Adipocyte (in vitro differentiated cells): ENCODE data around the gene ATP4A.
"Not testable (repeated sequence)": the region's sequence is repeated elsewhere in the genome, so short reads cannot be mapped to it uniquely, and the experiment has no call there.

ENCODE experiments used
- DNase-seq: peaks from one replicate; pipeline ENCODE4 v3.0.0-alpha.2; 2015; ENCODE audit warnings: low read depth
- H3K27me3 ChIP-seq: replicated peaks from 2 replicates; pipeline ENCODE4 v1.7.0; 2013; ENCODE audit warnings: mild to moderate bottlenecking, low read length, moderate library complexity; ENCODE audit not compliant: control insufficient read depth, insufficient read depth
- H3K36me3 ChIP-seq: 2 replicates; pipeline ENCODE4 v1.7.0; 2013; ENCODE audit warnings: low read length, mild to moderate bottlenecking, moderate library complexity; ENCODE audit not compliant: control insufficient read depth, insufficient read depth, severe bottlenecking
- H3K4me1 ChIP-seq: 2 replicates; pipeline ENCODE4 v1.7.0; 2013; ENCODE audit warnings: mild to moderate bottlenecking, low read length, moderate library complexity; ENCODE audit not compliant: control insufficient read depth, insufficient read depth
- H3K4me3 ChIP-seq: 2 replicates; pipeline ENCODE4 v1.7.0; 2013; ENCODE audit warnings: mild to moderate bottlenecking, low read length, moderate library complexity
- H3K9ac ChIP-seq: 2 replicates; pipeline ENCODE4 v1.7.0; 2013; ENCODE audit warnings: mild to moderate bottlenecking, low read length, moderate library complexity
- H3K9me3 ChIP-seq: 2 replicates; pipeline ENCODE4 v1.7.0; 2013; ENCODE audit warnings: mild to moderate bottlenecking, low read length, moderate library complexity; ENCODE audit not compliant: control insufficient read depth

Gene ATP4A

DNA sequence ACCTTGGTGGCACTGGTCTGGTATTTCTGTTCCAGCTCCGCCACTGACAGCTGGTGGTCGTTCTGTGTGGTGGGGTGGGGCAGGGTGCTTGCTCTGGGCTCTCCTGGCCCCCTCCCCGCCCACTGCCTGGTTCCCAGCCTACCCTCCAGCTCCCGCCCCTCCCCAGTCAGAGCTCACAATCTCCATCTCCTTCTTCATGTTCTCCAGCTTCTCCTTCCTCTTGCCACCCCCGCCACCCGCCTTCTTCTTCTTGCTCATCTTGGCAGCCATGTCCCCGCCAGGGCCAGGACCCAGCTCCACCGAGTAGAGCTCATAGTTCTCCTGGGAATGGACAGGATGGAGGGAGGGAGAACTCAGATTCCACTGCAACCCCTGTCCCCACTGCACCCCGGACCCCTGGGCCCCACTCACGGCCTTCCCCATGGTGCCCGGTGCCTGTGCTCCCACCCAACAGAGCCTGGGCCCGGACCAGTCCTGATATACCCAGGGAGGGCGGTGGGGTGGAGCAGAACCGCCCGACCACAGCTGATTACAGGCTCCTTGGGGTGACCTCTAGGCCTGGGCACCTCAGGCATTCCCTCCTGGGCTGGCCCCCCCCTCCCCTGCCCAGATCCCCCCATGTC lies at the start of gene ATP4A:
Gene ATP4A (minus strand): TSS at position 452 of the 623 bp plus-strand sequence. CDS start 29 bp downstream, at position 423.
- no peaks in the 10 kb centered on the region for H3K36me3 ChIP-seq
- no peaks in the 10 kb centered on the region for H3K9me3 ChIP-seq
- DNase-seq, result no peak
- H3K4me1 ChIP-seq, result no peaks in the 10 kb centered on the region
- peaks cover 56% of the 10 kb centered on the region for H3K27me3 ChIP-seq
- no peak within 1 kb of the TSS for H3K4me3 ChIP-seq
- no peak within 1 kb of the TSS for H3K9ac ChIP-seq

DNA sequence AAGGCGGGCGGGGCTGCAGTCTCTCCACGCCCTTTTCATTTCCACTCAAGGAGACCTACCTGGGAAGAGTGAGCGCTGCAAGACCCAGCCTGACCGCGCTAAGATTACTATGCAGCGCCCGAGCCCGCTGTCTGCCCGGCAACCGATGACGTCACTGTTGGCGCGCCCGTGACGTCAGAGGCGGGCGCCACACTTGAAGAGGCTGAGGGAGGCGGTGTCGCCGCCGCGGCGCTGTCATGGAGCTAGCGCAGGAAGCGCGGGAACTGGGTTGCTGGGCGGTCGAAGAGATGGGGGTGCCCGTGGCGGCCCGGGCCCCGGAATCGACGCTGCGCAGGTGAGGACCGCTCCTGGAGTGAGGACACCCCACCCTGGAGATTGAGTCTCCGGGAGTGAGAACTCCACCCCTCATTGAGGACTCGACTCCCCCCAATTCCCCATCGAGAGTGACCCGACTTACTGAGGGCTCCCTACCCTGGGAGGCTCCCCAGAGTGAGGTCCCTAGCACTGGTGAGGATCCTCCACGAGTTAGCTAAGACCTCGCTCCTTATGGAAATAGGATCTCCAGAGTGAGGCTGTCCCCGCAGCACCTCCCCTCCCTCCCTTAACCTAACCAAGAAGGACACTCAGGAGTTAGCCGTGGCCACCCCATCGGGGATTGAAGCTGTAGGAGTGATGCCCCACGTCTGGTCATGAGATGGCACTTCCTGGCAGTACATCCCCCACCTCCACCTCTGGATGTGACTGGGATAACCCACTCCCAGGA lies 49.3 kb upstream of the ATP4A start, which contains the start of gene HAUS5:
Gene HAUS5 (plus strand): TSS at position 177 of the 763 bp plus-strand sequence. CDS start 60 bp downstream, at position 237.
- H3K9me3 ChIP-seq, result peaks cover 9% of the 10 kb centered on the region
- H3K4me1 ChIP-seq, result peaks cover 10% of the 10 kb centered on the region
- peak within 1 kb of the TSS; percentile 95 for H3K4me3 ChIP-seq
- H3K36me3 ChIP-seq, result no peaks in the 10 kb centered on the region
- DNase-seq, result peak; percentile 95
- H3K9ac ChIP-seq, result peak within 1 kb of the TSS; percentile 89
- no peaks in the 10 kb centered on the region for H3K27me3 ChIP-seq

DNA sequence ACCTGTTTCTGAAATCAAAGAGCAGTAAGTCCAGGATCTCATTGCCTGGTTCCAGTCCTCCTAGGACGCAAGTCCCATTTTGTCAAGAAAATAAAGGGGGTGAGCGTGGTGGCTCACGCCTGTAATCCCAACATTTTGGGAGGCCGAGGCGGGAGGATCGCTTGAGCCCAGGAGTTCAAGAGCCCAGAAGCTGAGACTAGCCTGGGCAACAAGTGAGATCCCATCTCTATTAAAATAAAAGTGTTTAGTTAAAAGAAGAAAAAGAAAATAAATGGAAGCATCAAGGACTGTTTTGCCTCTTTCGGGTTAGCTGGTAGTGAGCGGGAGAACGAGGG lies 48.7 kb upstream of the ATP4A start:
- Histone ChIP-seq H3K4me1 (peaks cover 10% of the 10 kb centered on the region), H3K9ac (peak overlapping the region; percentile 89), H3K36me3 (no peaks in the 10 kb centered on the region), H3K4me3 (peak overlapping the region; percentile 95), H3K9me3 (peaks cover 12% of the 10 kb centered on the region), H3K27me3 (no peaks in the 10 kb centered on the region)
- no peak for DNase-seq

DNA sequence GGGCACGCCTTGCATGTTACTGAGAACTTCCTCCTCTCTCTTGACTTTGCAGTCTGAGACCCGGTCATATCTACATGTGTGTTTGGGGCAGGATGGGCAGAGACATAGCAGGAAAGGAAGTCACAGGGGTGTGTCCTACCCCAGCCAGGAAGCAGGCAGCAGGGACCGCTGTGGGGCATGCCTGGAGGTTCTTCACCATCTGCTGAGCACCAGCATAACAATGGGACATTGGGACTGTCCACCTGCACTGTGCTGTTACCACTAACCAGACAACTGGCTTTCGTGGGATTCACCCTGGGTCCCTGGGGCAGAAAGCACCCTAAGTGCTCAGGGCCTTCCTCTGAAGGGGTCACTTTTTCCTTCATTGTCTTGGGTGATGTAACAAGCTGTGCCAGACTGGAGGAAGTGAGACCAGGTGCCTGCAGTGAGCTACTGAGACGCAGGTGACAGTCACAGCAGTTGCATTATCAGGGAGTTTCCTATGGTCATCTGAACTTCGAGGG lies 46.4 kb upstream of the ATP4A start:
- peaks cover 17% of the 10 kb centered on the region for H3K9me3 ChIP-seq

DNA sequence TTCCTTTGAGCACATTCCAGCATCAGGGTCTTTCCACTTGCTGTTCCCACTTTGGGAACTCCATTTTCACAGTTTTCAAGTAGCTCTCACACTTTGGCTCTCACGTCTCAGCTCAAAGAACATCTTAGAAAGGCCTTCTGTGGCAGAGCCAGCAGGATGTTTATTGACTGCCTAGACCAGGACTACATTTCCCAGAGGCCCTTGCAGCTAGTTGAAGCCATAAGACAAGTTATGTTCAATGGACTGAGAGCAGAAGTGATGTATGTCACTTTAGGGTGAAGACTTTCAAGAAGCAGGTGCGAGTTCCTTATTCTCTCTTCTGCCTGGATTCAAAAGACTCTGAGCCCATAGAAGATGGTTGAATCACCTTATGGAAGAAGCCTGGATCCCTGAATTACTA lies 44.8 kb upstream of the ATP4A start:
- DNase-seq, result no peak
- Histone ChIP-seq H3K4me1 (peaks cover 10% of the 10 kb centered on the region), H3K9me3 (peaks cover 17% of the 10 kb centered on the region), H3K4me3 (no peak overlapping the region), H3K9ac (no peak overlapping the region), H3K36me3 (no peaks in the 10 kb centered on the region), H3K27me3 (no peaks in the 10 kb centered on the region)

More for the DNA sequence above, 46.4 kb upstream of the ATP4A start:
- H3K4me1 ChIP-seq, result peaks cover 10% of the 10 kb centered on the region
- no peak overlapping the region for H3K9ac ChIP-seq
- no peak overlapping the region for H3K4me3 ChIP-seq
- no peaks in the 10 kb centered on the region for H3K27me3 ChIP-seq
- H3K36me3 ChIP-seq, result no peaks in the 10 kb centered on the region
- DNase-seq, result no peak

DNA sequence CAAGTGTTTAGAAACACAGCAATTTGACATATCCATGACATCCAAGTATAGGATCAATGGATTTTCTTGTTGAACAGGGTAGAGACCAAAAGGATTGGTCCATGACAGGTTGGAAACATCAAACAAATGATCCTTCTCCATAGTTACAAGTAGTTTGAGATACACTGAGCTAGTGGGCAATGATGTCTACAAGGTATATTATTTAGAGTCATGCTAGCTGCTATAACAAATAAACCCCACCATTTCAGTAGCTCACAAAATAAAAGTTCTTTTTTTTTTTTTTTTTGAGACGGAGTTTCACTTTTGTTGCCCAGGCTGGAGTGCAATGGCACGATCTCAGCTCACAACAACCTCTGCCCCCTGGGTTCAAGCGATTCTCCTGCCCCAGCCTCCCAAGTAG lies 44.2 kb upstream of the ATP4A start:
- H3K9ac ChIP-seq, result no peak overlapping the region
- H3K36me3 ChIP-seq, result no peaks in the 10 kb centered on the region
- H3K9me3 ChIP-seq, result peaks cover 17% of the 10 kb centered on the region
- peaks cover 5% of the 10 kb centered on the region for H3K4me1 ChIP-seq
- H3K27me3 ChIP-seq, result peaks cover 2% of the 10 kb centered on the region
- no peak for DNase-seq
- no peak overlapping the region for H3K4me3 ChIP-seq

DNA sequence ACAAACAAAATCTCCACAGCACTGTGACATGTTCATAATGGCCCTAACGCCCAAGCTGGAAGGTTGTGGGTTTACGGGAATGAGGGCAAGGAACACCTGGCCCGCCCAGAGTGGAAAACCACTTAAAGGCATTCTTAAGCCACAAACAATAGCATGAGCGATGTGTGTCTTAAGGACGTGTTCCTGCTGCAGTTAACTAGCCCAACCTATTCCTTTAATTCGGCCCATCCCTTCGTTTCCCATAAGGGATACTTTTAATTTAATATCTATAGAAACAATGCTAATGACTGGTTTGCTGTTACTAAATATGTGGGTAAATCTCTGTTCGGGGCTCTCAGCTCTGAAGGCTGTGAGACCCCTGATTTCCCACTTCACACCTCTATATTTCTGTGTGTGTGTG lies 43.7 kb upstream of the ATP4A start:
- DNase-seq, H3K36me3 ChIP-seq, H3K4me1 ChIP-seq, H3K4me3 ChIP-seq, H3K27me3 ChIP-seq, H3K9ac ChIP-seq: not testable (repeated sequence)
- peaks cover 17% of the 10 kb centered on the region for H3K9me3 ChIP-seq

DNA sequence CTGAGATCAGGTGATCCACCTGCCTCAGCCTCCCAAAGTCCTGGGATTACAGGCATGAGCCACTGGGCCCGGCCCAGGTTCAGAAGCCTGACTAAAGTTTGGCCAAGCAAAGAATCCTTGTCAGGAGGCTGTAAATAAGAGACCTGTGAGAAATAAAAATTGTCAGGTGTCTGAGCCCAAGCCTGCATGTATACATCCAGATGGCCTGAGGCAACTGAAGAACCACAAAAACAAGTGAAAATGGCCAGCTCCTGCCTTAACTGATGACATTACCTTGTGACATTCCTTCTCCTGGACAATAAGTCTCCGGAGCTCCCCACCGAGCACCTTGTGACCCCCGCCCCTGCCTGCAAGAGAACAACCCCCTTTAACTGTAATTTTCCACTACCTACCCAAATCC lies 41.0 kb upstream of the ATP4A start:
- not testable (repeated sequence) for H3K9ac ChIP-seq, DNase-seq, H3K4me1 ChIP-seq, H3K4me3 ChIP-seq, H3K36me3 ChIP-seq
- Histone ChIP-seq H3K9me3 (peaks cover 17% of the 10 kb centered on the region), H3K27me3 (peaks cover 11% of the 10 kb centered on the region)

DNA sequence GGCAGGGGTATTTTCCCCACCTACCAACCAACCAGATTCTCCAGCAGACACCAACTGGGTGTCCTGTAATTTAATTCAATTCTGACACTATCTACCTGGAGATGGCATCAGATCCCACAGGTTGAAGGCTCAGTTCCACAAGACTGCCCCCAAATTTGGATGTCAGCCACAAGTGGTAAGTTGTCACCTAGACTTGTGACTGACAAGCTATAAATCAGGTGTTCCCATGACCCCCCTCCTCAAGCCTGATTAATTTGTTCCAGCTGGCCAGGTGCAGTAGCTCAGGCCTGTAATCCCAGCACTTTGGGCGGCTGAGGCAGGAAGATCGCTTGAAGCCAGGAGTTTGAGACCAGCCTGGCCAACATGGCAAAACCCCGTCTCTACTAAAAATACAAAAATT lies 38.5 kb upstream of the ATP4A start:
- Histone ChIP-seq H3K4me3 (no peak overlapping the region), H3K4me1 (no peaks in the 10 kb centered on the region), H3K9ac (no peak overlapping the region), H3K36me3 (no peaks in the 10 kb centered on the region), H3K27me3 (peaks cover 11% of the 10 kb centered on the region), H3K9me3 (peaks cover 3% of the 10 kb centered on the region)
- no peak for DNase-seq

DNA sequence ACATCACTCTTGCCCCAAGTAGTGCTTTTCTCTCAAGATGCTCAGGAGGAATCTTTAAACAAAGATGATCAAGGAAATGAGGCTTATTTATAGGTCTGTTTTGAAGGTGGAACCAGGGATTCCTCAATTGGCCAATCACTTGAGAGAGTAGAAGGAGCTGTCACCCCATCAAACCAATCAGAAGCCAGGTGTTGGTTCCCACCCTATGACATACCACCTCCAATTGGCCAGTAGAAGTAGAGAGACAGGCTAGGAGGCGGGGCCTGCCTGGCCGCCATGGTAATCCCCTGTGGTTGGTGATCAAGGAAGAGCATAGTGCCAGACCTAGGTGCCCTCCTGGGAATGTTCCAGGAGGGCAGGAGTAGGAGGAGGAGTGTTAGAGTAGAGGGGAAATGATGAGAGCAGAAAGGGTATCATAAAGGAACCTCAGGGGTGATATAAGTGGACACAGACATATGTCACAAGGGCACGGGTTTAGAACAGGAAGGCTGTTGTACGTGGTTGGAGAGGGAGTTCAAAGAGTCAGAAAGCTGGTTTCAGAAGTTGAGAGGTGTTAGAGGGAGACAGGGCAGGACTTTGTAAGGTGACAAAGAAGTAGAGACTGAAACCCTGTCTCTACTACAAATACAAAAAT lies 33.0 kb upstream of the ATP4A start:
- no peak for DNase-seq
- Histone ChIP-seq H3K36me3 (no peaks in the 10 kb centered on the region), H3K4me3 (no peak overlapping the region)

DNA sequence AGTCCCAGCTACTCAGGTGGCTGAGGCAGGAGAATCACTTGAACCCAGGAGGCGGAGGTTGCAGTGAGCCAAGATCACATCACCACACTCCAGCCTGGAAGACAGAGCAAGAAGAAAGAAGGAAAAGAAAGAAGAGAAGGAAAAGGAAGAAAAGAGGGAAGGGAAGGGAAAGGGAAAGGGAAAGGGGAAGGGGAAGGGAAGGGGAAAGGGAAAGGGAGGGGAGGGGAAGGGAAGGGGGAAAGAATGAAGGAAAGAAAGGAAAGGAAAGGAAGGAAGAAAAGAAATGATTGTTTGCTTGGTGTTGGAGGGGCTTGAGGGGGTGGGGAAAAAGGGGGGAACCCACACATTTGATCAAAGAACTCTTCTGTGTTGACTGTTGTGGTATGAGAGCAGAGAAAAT lies 32.5 kb upstream of the ATP4A start:
- no peak overlapping the region for H3K4me3 ChIP-seq
- no peaks in the 10 kb centered on the region for H3K4me1 ChIP-seq
- no peak for DNase-seq
- H3K36me3 ChIP-seq, result no peaks in the 10 kb centered on the region
- H3K9ac ChIP-seq, result no peak overlapping the region
- peaks cover 11% of the 10 kb centered on the region for H3K27me3 ChIP-seq
- no peaks in the 10 kb centered on the region for H3K9me3 ChIP-seq

More for the DNA sequence above, 33.0 kb upstream of the ATP4A start:
- Histone ChIP-seq H3K9ac (no peak overlapping the region), H3K4me1 (no peaks in the 10 kb centered on the region), H3K27me3 (peaks cover 17% of the 10 kb centered on the region), H3K9me3 (no peaks in the 10 kb centered on the region)
